HL-60 (cell line): ENCODE measurements around the gene NEURL1.

Source experiments
- DNase-seq, 2 experiments: peaks; one replicate each; pipeline ENCODE4 v3.0.0-alpha.2; 2010 to 2020; ENCODE audit warnings: low read depth in 1 of 2, low spot score in 1 of 2
- H3K27ac ChIP-seq: fragments of 250-450 bp; sonication (Bioruptor Pico); replicated peaks from 2 replicates; pipeline ENCODE4 v1.5.1; 2020; ENCODE audit warnings: mild to moderate bottlenecking, moderate library complexity
- H3K27me3 ChIP-seq: fragments of 250-450 bp; sonication (Bioruptor Pico); 2 replicates; pipeline ENCODE4 v1.5.1; 2021; ENCODE audit warnings: mild to moderate bottlenecking, moderate library complexity; ENCODE audit not compliant: insufficient read depth, poor library complexity, severe bottlenecking
- H3K4me3 ChIP-seq: replicated peaks from 2 replicates; pipeline ENCODE4 v1.5.1; 2011; ENCODE audit warnings: mild to moderate bottlenecking, control low read depth, low read length; ENCODE audit not compliant: insufficient read depth
- GABPA ChIP-seq: IDR thresholded peaks from 2 replicates; pipeline ENCODE4 v1.6.1; 2012; ENCODE audit warnings: low read depth
- POLR2AphosphoS5 ChIP-seq: IDR thresholded peaks from 2 replicates; pipeline ENCODE4 v1.6.1; 2012; ENCODE audit warnings: low read depth
- SPI1 ChIP-seq: IDR thresholded peaks from 2 replicates; pipeline ENCODE4 v1.6.1; 2012; ENCODE audit warnings: low read depth, mild to moderate bottlenecking, borderline replicate concordance
- TF ChIP-seq, protein P1 (sequence below): IDR thresholded peaks from one replicate; pipeline ENCODE4 v1.5.1; 2011; ENCODE audit warnings: low read length, control low read depth, inconsistent platforms; ENCODE audit not compliant: insufficient read depth
- TF ChIP-seq, protein P2 (sequence below): IDR thresholded peaks from 2 replicates; pipeline ENCODE4 v1.6.1; 2012; ENCODE audit warnings: low read depth; ENCODE audit not compliant: insufficient replicate concordance

NEURL1 gene

DNA sequence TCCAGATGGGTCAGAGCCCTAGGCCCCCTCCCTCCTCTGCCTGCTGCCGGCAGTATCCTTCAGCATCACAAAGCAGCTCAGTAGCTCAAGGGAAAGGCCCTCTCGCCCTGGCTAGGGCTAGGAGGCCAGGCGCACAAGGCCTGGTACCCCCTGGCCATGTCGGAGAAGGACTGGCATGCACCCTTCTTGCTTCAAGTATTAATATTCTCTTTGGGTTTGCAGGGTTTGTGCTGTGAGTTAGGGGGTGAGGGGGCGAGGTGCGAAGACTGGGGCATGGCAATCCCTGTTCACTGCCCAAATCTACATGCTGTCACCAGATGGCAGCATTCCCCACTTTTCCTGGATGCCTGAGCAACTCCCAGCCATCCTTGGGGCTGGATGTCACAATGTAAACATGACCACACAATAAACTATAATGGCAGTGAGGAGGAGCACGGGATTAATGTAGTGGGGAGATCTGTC, 105.2 kb downstream of the NEURL1 start:
- Histone ChIP-seq H3K27me3 (no peaks in the 10 kb centered on the region), H3K4me3 (no peak overlapping the region), H3K27ac (no peak overlapping the region)
- TF ChIP-seq POLR2AphosphoS5 (no peak), GABPA (no peak)
- TF ChIP-seq, protein P1, sequence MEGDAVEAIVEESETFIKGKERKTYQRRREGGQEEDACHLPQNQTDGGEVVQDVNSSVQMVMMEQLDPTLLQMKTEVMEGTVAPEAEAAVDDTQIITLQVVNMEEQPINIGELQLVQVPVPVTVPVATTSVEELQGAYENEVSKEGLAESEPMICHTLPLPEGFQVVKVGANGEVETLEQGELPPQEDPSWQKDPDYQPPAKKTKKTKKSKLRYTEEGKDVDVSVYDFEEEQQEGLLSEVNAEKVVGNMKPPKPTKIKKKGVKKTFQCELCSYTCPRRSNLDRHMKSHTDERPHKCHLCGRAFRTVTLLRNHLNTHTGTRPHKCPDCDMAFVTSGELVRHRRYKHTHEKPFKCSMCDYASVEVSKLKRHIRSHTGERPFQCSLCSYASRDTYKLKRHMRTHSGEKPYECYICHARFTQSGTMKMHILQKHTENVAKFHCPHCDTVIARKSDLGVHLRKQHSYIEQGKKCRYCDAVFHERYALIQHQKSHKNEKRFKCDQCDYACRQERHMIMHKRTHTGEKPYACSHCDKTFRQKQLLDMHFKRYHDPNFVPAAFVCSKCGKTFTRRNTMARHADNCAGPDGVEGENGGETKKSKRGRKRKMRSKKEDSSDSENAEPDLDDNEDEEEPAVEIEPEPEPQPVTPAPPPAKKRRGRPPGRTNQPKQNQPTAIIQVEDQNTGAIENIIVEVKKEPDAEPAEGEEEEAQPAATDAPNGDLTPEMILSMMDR, result peak; percentile 14
- peak; percentile 27 to 55 for DNase-seq

DNA sequence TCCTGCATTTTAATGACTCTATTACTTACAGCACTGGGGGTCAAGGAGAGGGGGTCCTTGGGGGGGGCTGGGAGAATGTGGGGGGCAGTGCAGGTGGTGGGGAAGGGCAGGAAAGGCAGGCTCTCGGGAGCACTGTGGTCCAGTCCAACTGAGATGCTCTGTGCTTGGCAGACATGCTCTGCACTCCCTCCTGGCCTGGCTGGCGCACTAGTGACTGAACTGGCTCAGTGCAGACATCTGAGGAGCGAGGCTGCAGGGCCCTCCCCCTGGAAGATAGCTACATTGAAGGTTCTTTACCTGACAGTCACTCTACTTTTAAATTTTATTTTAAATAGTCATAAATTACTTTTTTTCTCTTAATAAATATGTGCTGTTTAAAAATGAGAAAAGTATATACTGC, 105.7 kb downstream of the NEURL1 start:
- Histone ChIP-seq H3K4me3 (no peak overlapping the region), H3K27ac (no peak overlapping the region), H3K27me3 (no peaks in the 10 kb centered on the region)
- no peak for DNase-seq
- no peak for TF ChIP-seq GABPA
- TF ChIP-seq SPI1, result no peak
- TF ChIP-seq, protein P2, sequence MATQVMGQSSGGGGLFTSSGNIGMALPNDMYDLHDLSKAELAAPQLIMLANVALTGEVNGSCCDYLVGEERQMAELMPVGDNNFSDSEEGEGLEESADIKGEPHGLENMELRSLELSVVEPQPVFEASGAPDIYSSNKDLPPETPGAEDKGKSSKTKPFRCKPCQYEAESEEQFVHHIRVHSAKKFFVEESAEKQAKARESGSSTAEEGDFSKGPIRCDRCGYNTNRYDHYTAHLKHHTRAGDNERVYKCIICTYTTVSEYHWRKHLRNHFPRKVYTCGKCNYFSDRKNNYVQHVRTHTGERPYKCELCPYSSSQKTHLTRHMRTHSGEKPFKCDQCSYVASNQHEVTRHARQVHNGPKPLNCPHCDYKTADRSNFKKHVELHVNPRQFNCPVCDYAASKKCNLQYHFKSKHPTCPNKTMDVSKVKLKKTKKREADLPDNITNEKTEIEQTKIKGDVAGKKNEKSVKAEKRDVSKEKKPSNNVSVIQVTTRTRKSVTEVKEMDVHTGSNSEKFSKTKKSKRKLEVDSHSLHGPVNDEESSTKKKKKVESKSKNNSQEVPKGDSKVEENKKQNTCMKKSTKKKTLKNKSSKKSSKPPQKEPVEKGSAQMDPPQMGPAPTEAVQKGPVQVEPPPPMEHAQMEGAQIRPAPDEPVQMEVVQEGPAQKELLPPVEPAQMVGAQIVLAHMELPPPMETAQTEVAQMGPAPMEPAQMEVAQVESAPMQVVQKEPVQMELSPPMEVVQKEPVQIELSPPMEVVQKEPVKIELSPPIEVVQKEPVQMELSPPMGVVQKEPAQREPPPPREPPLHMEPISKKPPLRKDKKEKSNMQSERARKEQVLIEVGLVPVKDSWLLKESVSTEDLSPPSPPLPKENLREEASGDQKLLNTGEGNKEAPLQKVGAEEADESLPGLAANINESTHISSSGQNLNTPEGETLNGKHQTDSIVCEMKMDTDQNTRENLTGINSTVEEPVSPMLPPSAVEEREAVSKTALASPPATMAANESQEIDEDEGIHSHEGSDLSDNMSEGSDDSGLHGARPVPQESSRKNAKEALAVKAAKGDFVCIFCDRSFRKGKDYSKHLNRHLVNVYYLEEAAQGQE, result no peak
- TF ChIP-seq POLR2AphosphoS5, result no peak
- TF ChIP-seq, protein P1, result no peak

DNA sequence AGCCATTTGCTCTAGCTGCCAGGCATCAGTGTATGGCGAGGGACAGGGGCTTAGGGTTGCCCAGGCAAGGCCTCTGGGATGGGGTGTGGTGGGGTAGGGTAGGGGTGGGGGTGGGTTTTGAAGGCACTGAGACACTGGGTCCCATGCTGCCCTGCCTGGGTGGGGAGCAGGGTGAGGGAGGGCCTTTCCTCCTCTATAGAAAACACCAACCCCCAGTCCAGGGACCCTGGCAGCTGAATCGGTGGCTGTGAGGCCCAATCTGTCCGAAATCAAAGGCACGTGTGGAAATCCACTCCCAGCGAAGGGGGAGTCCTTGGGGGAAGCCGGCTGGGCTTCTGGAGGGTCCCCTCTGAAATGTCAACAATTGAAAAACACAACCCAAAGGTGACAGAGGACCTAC, 106.4 kb downstream of the NEURL1 start:
- H3K27ac ChIP-seq, result no peak overlapping the region
- H3K4me3 ChIP-seq, result no peak overlapping the region
- H3K27me3 ChIP-seq, result no peaks in the 10 kb centered on the region
- TF ChIP-seq, protein P1, result no peak
- TF ChIP-seq, protein P2, result no peak
- no peak for DNase-seq

DNA sequence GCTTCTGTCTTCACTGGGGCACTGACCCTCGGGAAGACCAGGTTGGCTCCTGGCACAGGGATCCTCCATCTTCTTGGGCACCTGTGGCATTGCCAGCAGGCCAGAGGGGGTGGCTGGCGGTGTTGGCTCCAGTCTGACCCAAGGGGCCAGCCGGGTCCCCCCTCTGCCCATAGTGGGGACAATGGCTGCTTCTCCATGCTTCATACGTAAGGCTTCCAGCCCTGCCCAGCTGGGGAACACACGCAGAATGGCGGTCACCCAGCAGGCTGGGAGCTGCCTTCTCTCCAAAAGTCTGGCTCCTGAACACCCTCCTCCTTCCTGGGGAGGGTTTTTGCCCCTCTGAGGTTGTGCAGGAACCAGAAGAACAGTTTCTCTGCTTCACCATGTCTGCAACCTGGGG, 106.8 kb downstream of the NEURL1 start:
- TF ChIP-seq, protein P2, result no peak
- TF ChIP-seq, protein P1, result no peak
- TF ChIP-seq SPI1 (no peak), POLR2AphosphoS5 (no peak), GABPA (no peak)
- DNase-seq, result no peak

More for the DNA sequence above, 106.8 kb downstream of the NEURL1 start:
- H3K27me3 ChIP-seq, result no peaks in the 10 kb centered on the region
- H3K4me3 ChIP-seq, result no peak overlapping the region
- no peak overlapping the region for H3K27ac ChIP-seq
